Measurements from ENCODE around the gene PSTPIP1.

The PSTPIP1 gene

DNA sequence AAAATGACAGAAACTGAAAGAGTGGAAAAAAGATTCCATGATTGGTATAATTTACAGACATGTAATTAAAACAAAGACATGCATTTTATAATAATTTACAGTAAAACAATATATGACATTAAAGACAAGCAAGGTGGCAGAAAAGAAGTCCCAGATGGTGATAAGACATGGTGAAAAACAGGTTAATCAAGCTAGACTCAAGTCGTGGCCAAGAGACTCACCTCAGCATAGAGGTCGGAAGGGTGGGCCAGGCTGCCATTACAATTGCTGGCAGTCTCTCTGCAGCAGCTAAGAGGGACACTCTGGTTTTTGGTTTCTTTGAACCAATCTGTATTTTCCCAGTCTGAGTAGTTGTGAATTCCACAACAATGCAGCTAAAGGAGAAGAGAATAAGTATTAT, 57.6 kb downstream of the PSTPIP1 start:
- TF ChIP-seq REST (IDR thresholded peaks at IDR 0.05; ENCODE audit: insufficient read depth in 1 of 2, low read depth in 2 of 2, low read length in 2 of 2) (no peak), FOXP2 (optimal IDR thresholded peaks at IDR 0.05; ENCODE audit: borderline replicate concordance, extremely low read depth, extremely low read length, insufficient read depth) (no peak), SIN3A (IDR thresholded peaks at IDR 0.05; ENCODE audit: borderline replicate concordance, insufficient read depth, low read length) (no peak), POLR2AphosphoS5 (IDR thresholded peaks at IDR 0.05; ENCODE audit: low read depth, low read length) (no peak)

- TF ChIP-seq POLR2AphosphoS5 (IDR thresholded peaks at IDR 0.05; ENCODE audit: low read depth, low read length) (no peak), REST (IDR thresholded peaks at IDR 0.05; ENCODE audit: insufficient read depth in 1 of 2, low read depth in 2 of 2, low read length in 2 of 2) (no peak), SIN3A (IDR thresholded peaks at IDR 0.05; ENCODE audit: borderline replicate concordance, insufficient read depth, low read length) (no peak), FOXP2 (optimal IDR thresholded peaks at IDR 0.05; ENCODE audit: borderline replicate concordance, extremely low read depth, extremely low read length, insufficient read depth) (no peak), TAF1 (IDR thresholded peaks at IDR 0.05; ENCODE audit: borderline replicate concordance, insufficient read depth, low read length) (no peak)
Observed at GRCh38 chr15:77053709-77054108, 58.8 kb downstream of the PSTPIP1 start.

GRCh38 chr15:77057072-77057471, 62.1 kb downstream of the PSTPIP1 start:
- TF ChIP-seq POLR2AphosphoS5 (IDR thresholded peaks at IDR 0.05; ENCODE audit: low read depth, low read length): no peak
- TF ChIP-seq SIN3A (IDR thresholded peaks at IDR 0.05; ENCODE audit: borderline replicate concordance, insufficient read depth, low read length): no peak
- TF ChIP-seq FOXP2 (optimal IDR thresholded peaks at IDR 0.05; ENCODE audit: borderline replicate concordance, extremely low read depth, extremely low read length, insufficient read depth): no peak
- no peak for TF ChIP-seq REST (IDR thresholded peaks at IDR 0.05; ENCODE audit: insufficient read depth in 1 of 2, low read depth in 2 of 2, low read length in 2 of 2)
- TF ChIP-seq TAF1 (IDR thresholded peaks at IDR 0.05; ENCODE audit: borderline replicate concordance, insufficient read depth, low read length): no peak

- TF ChIP-seq FOXP2 (optimal IDR thresholded peaks at IDR 0.05; ENCODE audit: borderline replicate concordance, extremely low read depth, extremely low read length, insufficient read depth) (no peak), REST (IDR thresholded peaks at IDR 0.05; ENCODE audit: insufficient read depth in 1 of 2, low read depth in 2 of 2, low read length in 2 of 2) (no peak), SIN3A (IDR thresholded peaks at IDR 0.05; ENCODE audit: borderline replicate concordance, insufficient read depth, low read length) (no peak), TAF1 (IDR thresholded peaks at IDR 0.05; ENCODE audit: borderline replicate concordance, insufficient read depth, low read length) (no peak), POLR2AphosphoS5 (IDR thresholded peaks at IDR 0.05; ENCODE audit: low read depth, low read length) (no peak)
Observed at GRCh38 chr15:77057685-77058084, 62.8 kb downstream of the PSTPIP1 start.

- TF ChIP-seq TAF1 (IDR thresholded peaks at IDR 0.05; ENCODE audit: borderline replicate concordance, insufficient read depth, low read length) (no peak), SIN3A (IDR thresholded peaks at IDR 0.05; ENCODE audit: borderline replicate concordance, insufficient read depth, low read length) (no peak), REST (IDR thresholded peaks at IDR 0.05; ENCODE audit: insufficient read depth in 1 of 2, low read depth in 2 of 2, low read length in 2 of 2) (no peak), POLR2AphosphoS5 (IDR thresholded peaks at IDR 0.05; ENCODE audit: low read depth, low read length) (no peak), FOXP2 (optimal IDR thresholded peaks at IDR 0.05; ENCODE audit: borderline replicate concordance, extremely low read depth, extremely low read length, insufficient read depth) (no peak)
Observed at GRCh38 chr15:77058468-77058867, 63.5 kb downstream of the PSTPIP1 start.
